MG63 (cell line): ENCODE results near the gene PCSK7. TPM values are rescaled to one million over a fixed set of nuclear protein-coding genes. Genes with fewer than 3 reads are reported as not detected.
"Not testable (repeated sequence)": the region's sequence is repeated elsewhere in the genome, so short reads cannot be mapped to it uniquely, and the experiment has no call there.

ENCODE experiments used
- DNase-seq: peaks from one replicate; pipeline ENCODE4 v3.0.0-alpha.2; 2020
- H3K27me3 ChIP-seq: fragments of 250-450 bp; sonication (Bioruptor Pico); 2 replicates; pipeline ENCODE4 v1.5.1; 2020; ENCODE audit warnings: mild to moderate bottlenecking, moderate library complexity
- H3K36me3 ChIP-seq: fragments of 250-450 bp; sonication (Bioruptor Pico); 2 replicates; pipeline ENCODE4 v1.5.1; 2020; ENCODE audit warnings: mild to moderate bottlenecking, moderate library complexity
- H3K4me3 ChIP-seq: fragments of 250-450 bp; sonication (Bioruptor Pico); 2 replicates; pipeline ENCODE4 v1.5.1; 2020; ENCODE audit warnings: mild to moderate bottlenecking, moderate library complexity
- H3K9me3 ChIP-seq: fragments of 250-450 bp; sonication (Bioruptor Pico); 2 replicates; pipeline ENCODE4 v1.5.1; 2020; ENCODE audit warnings: mild to moderate bottlenecking, moderate library complexity
- total RNA-seq: library from RNA; depleted of rRNA; stranded (reverse); fragments of >200 nt; shearing (Covaris generic); gene quantifications from 2 replicates; pipeline ENCODE4 v1.2.3, GENCODE V29; 2014; ENCODE audit warnings: low replicate concordance

PCSK7 gene
- total RNA-seq, 1 experiment from 2014 or later, result 24.9 TPM

- not testable (repeated sequence) for H3K27me3 ChIP-seq, H3K36me3 ChIP-seq
Observed at GRCh38 chr11:117206859-117207258, 25.0 kb downstream of the PCSK7 start.

GRCh38 chr11:117206111-117206510 lies 25.8 kb downstream of the PCSK7 start:
- not testable (repeated sequence) for H3K9me3 ChIP-seq, DNase-seq, H3K4me3 ChIP-seq, H3K27me3 ChIP-seq, H3K36me3 ChIP-seq

More at GRCh38 chr11:117206859-117207258, 25.0 kb downstream of the PCSK7 start:
- not testable (repeated sequence) for DNase-seq, H3K4me3 ChIP-seq, H3K9me3 ChIP-seq

DNA sequence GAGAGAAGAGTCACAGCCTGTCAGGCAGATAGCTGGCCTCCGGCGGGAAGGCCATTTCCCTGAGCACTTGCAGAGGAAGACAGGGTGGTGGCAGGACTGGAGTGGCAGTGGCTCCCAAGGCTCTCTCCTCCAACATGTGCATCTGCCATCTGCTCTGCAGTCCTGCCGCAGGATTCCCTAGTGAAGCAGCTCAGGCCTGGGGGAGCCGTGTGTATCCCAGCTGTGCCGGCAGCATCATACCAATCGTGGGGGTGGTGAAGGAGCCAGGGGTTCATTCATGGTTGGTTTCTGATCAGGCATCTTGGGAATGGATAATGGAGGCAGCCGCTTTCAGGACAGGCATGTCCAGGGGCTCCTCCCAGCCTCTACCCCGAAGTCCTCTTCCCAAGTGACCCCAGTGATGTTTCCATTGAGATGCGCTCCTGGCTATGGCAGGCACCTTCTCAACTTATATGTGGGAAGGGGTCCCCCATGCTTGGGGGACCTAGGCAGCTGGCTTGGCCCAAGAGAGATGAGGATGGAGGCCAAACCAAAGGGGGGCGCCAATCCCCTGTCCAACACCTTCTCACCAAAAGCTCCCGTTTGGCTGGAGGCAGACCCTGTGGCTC lies 26.6 kb downstream of the PCSK7 start:
- Histone ChIP-seq H3K27me3 (no peaks in the 10 kb centered on the region), H3K36me3 (no peaks in the 10 kb centered on the region), H3K4me3 (no peak overlapping the region), H3K9me3 (no peaks in the 10 kb centered on the region)
- DNase-seq, result no peak

- Histone ChIP-seq H3K36me3 (no peaks in the 10 kb centered on the region), H3K4me3 (no peak overlapping the region), H3K27me3 (no peaks in the 10 kb centered on the region), H3K9me3 (no peaks in the 10 kb centered on the region)
- no peak for DNase-seq
Observed at GRCh38 chr11:117204283-117205080, 27.4 kb downstream of the PCSK7 start.

GRCh38 chr11:117203069-117203407 lies 28.8 kb downstream of the PCSK7 start:
- Histone ChIP-seq H3K9me3 (no peaks in the 10 kb centered on the region), H3K27me3 (no peaks in the 10 kb centered on the region), H3K4me3 (no peak overlapping the region), H3K36me3 (no peaks in the 10 kb centered on the region)
- DNase-seq, result no peak

DNA sequence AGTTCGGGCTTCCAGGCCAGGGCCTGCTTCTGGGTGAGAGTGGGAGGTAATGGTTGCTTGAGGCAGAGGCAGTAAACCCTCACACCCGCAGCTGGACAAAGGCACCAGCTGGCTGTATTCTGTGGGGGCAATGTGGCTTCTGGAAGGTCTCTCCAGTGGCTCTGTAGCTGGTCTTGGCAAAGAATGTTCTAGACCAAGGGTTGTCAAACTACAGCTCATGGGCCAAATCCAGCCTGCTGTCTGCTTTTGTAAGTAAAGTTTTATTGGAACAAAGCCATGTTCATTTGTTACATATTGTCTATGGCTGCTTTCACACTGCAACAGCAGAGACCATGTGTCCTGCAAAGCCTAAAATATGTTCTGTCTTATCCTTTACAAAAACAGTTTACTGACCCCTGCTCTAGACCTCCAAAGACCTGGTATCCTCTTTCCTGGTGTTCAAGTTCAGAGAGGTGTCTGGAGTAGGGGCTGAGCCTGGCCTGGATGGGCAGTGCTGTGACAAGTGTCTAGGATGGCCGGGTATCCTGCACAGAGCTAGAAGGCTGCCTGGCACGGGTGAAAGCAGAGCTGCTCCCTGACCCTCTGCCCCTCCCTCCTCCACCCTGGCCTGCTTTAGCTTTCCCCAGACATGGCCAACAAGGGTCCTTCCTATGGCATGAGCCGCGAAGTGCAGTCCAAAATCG lies 29.3 kb downstream of the PCSK7 start:
- Histone ChIP-seq H3K9me3 (no peaks in the 10 kb centered on the region), H3K36me3 (no peaks in the 10 kb centered on the region), H3K27me3 (no peaks in the 10 kb centered on the region), H3K4me3 (no peak overlapping the region)
- DNase-seq, result no peak

DNA sequence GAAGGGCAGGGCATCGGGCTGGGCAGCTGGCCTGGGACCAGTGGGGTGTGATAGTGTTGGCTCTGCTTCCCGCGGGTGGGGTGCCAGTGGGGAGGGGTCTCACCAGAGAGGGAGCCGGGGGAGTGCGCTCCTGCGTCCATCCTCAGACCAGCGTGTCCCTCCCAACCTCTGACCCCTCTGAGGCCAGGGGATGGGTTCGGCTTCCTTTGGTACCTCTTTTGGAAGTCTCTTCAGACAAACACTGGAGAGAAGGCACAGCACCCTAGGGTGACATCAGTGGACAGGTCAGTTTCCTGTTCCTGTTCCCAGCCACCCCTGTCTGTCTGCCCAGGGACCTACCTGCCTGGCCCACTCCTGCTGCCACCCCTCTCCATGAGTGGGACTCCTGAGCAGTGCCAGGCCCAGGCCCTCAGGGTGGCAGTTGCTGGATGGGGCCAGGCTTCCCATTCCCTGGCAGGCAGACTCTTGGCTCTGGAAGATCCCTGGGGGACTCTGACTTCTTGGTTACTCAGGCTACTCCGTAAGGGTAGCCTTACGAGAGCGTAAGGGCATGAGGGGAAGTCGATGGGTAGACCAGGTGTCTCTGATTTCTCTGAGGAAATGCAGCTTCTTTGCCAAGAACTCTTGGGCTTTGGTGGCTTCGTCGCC lies 30.1 kb downstream of the PCSK7 start:
- Histone ChIP-seq H3K36me3 (no peaks in the 10 kb centered on the region), H3K4me3 (no peak overlapping the region), H3K27me3 (no peaks in the 10 kb centered on the region), H3K9me3 (no peaks in the 10 kb centered on the region)
- no peak for DNase-seq

- no peaks in the 10 kb centered on the region for H3K27me3 ChIP-seq
- H3K4me3 ChIP-seq, result no peak overlapping the region
- H3K36me3 ChIP-seq, result no peaks in the 10 kb centered on the region
- no peak for DNase-seq
- no peaks in the 10 kb centered on the region for H3K9me3 ChIP-seq
Observed at GRCh38 chr11:117200813-117201657, 30.8 kb downstream of the PCSK7 start.

DNA sequence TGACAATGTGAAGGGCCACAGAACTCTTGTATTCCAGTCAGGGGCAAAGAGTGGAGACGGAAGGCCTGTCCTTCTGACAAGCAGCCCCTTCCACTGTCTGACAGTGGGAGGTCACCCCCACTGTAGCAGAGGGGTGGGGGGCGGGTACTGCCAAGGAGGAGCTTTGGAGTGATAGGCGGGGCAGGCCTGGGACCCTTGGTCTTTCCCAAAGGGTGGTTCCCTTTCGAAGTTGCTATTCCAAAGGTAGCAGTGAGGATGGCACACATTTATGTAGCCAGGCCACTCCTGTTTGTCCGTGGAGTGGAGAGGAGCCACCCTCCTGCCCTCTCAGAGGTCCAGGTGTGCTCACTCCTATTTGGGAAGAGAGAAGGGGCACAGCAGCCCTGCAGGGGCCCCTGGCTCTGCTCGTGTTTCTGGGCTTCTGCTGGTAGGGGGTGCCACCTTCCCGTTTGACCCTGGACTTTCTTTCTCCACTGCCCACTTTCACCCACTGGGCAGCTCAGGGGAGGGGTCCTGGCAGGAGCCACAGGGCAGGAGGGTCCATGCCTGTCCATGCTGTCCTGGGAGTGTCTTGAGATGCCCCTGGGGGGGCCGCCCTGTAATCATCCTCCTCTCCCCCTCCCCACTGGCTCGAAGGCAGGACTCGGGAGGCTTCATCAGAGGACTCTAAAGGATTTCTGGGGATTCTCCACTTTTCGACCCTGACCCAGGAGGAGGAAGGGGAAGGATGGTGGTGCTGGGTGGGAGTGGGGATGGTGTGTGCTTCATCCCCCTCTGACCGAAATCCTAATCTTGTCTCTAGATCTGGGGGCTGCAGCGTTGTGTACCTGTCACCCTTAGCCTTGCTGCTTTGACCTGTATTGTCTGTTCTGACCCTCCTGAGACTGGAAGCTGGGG lies 31.7 kb downstream of the PCSK7 start:
- Histone ChIP-seq H3K36me3 (no peaks in the 10 kb centered on the region), H3K27me3 (no peaks in the 10 kb centered on the region), H3K4me3 (no peak overlapping the region), H3K9me3 (no peaks in the 10 kb centered on the region)
- DNase-seq, result no peak

DNA sequence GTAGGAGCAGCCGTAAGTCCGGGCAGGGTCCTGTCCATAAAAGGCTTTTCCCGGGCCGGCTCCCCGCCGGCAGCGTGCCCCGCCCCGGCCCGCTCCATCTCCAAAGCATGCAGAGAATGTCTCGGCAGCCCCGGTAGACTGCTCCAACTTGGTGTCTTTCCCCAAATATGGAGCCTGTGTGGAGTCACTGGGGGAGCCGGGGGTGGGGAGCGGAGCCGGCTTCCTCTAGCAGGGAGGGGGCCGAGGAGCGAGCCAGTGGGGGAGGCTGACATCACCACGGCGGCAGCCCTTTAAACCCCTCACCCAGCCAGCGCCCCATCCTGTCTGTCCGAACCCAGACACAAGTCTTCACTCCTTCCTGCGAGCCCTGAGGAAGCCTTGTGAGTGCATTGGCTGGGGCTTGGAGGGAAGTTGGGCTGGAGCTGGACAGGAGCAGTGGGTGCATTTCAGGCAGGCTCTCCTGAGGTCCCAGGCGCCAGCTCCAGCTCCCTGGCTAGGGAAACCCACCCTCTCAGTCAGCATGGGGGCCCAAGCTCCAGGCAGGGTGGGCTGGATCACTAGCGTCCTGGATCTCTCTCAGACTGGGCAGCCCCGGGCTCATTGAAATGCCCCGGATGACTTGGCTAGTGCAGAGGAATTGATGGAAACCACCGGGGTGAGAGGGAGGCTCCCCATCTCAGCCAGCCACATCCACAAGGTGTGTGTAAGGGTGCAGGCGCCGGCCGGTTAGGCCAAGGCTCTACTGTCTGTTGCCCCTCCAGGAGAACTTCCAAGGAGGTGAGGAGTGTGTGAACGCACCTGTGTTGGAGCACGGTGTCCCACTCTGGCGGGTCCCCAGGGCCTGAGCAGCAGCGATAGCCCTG lies 32.6 kb downstream of the PCSK7 start, which contains the start of gene TAGLN:
TSS of gene TAGLN (plus strand) at position 318 of the 863 bp plus-strand sequence. CDS start 3,644 bp downstream, outside the sequence.
- no peak within 1 kb of the TSS for H3K4me3 ChIP-seq
- no peak for DNase-seq
- no peaks in the 10 kb centered on the region for H3K27me3 ChIP-seq
- no peaks in the 10 kb centered on the region for H3K36me3 ChIP-seq
- H3K9me3 ChIP-seq, result no peaks in the 10 kb centered on the region

GRCh38 chr11:117198613-117199012 lies 33.3 kb downstream of the PCSK7 start:
- no peak overlapping the region for H3K4me3 ChIP-seq
- no peak for DNase-seq
- H3K9me3 ChIP-seq, result no peaks in the 10 kb centered on the region
- H3K36me3 ChIP-seq, result no peaks in the 10 kb centered on the region
- no peaks in the 10 kb centered on the region for H3K27me3 ChIP-seq

DNA sequence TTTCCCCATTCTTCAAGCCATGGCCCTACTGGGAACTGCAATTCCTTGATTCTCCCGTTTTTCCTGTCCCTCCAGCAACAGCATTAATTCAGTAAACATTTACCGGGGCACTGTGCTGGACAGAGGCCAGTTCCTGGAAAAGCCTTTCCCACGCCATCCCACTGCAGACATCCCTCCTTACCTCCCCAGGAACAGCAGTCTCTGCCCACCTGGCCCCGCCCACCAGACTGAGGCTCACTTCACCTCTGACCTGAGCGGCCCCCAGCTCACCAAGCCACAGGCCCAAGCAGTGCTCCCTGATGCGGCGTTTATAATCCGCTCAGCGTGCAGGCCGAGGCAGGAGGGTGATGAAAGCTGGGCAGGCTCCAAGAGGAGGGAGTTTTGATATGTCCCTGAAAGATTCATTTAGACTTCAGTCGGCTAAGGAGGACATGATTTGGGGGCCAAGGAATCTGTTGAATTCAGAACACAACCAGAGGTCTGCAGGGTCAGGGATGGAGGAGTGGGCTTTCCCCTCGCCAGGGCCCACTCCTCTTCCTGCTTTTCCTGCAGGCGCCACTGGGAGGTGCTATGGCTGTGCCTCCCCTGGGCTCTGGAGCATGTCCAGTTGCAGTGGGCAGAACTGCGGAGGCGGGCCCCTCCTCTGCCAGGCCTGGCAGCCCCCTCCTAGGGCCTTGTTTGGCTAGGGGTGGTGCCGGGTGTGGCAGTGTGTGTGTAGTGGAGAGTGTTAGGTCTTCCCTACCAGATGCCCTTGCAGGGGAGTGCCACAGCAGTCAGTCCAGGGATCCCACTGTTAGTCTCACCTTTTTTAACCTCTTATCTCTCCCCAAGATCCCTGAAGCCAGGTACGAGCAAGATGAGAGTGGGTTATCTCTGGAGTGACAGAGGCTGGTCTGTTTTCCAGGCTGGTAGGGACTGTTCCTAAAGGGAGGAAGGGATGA lies 34.1 kb downstream of the PCSK7 start:
- DNase-seq, result no peak
- no peaks in the 10 kb centered on the region for H3K36me3 ChIP-seq
- H3K4me3 ChIP-seq, result no peak overlapping the region
- no peaks in the 10 kb centered on the region for H3K9me3 ChIP-seq
- H3K27me3 ChIP-seq, result no peaks in the 10 kb centered on the region

DNA sequence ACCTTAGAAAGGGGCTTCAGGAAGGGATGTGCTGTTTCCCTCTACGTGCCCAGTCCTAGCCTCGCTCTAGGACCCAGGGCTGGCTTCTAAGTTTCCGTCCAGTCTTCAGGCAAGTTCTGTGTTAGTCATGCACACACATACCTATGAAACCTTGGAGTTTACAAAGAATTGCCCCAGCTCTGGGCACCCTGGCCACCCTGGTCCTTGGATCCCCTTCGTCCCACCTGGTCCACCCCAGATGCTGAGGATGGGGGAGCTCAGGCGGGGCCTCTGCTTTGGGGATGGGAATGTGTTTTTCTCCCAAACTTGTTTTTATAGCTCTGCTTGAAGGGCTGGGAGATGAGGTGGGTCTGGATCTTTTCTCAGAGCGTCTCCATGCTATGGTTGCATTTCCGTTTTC lies 34.9 kb downstream of the PCSK7 start:
- H3K9me3 ChIP-seq, result no peaks in the 10 kb centered on the region
- H3K27me3 ChIP-seq, result no peaks in the 10 kb centered on the region
- no peak for DNase-seq
- H3K4me3 ChIP-seq, result no peak overlapping the region
- H3K36me3 ChIP-seq, result no peaks in the 10 kb centered on the region; the same call in 1 of the 2 replicates

GRCh38 chr11:117195761-117196160 lies 36.1 kb downstream of the PCSK7 start:
- H3K36me3 ChIP-seq, result no peaks in the 10 kb centered on the region; the same call in 1 of the 2 replicates
- no peak for DNase-seq
- no peaks in the 10 kb centered on the region for H3K9me3 ChIP-seq

More at GRCh38 chr11:117195761-117196160, 36.1 kb downstream of the PCSK7 start:
- Histone ChIP-seq H3K4me3 (no peak overlapping the region), H3K27me3 (no peaks in the 10 kb centered on the region)
